HepG2 (cell line): ENCODE measurements around the gene DDX23. TPM values are rescaled to one million over a fixed set of nuclear protein-coding genes. Genes with fewer than 3 reads are reported as not detected.

ENCODE experiments used
- ATAC-seq: fragments of 200-7000 bp; cut with Tn5 transposase; 3 replicates; pipeline ENCODE4 v1.9.1; 2020; ENCODE audit warnings: mild to moderate bottlenecking, moderate library complexity
- BruUV-seq: library from RNA; stranded (reverse); fragments of 400-500 nt; replicated peaks from 2 replicates; lab custom pipeline; 2021; lab: Mats Ljungman, UMichigan
- CTCF ChIA-PET: fragments of 300-600 bp; formaldehyde crosslinking; extraction: SDS; loops from one replicate; lab custom pipeline; 2021; ENCODE audit warnings: low total read pairs, inconsistent platforms, low intra/inter-chr PET ratio; lab: Yijun Ruan, JAX
- POLR2A ChIA-PET: fragments of 350-600 bp; sonication (Branson Sonifier 250); formaldehyde crosslinking; loops from one replicate; lab custom pipeline; 2020; ENCODE audit warnings: antibody characterized with exemption, inconsistent platforms; lab: Yijun Ruan, JAX
- DNase-seq: peaks from one replicate; pipeline ENCODE4 v3.0.0-alpha.2; 2015; ENCODE audit warnings: low spot score
- FAIRE-seq: peaks from 3 replicates; lab custom pipeline; 2011; peaks lifted over from hg19 to GRCh38; lab: Jason Lieb, UNC
- H2AFZ ChIP-seq: one replicate; pipeline ENCODE4 v1.6.1; 2011; ENCODE audit warnings: low read length, inconsistent platforms
- H3K27ac ChIP-seq: fragments of 300-600 bp; 3 replicates; pipeline ENCODE4 v1.8.0; 2011; ENCODE audit warnings: mixed run types, mild to moderate bottlenecking, mixed read lengths, low read length, inconsistent platforms; ENCODE audit not compliant: insufficient read depth; ENCODE audit errors: extremely low read length
- H3K27me3 ChIP-seq, 2 experiments: fragments of 200-600 bp in 1 of 2; 2 replicates in 1 of 2; 3 replicates in 1 of 2; pipeline versions ENCODE4 v1.6.0 to v1.8.0; 2011; ENCODE audit warnings: low read length in 2 of 2, mild to moderate bottlenecking in 2 of 2, moderate library complexity in 2 of 2, inconsistent platforms in 1 of 2; ENCODE audit not compliant: insufficient read depth in 2 of 2, control insufficient read depth in 1 of 2
- H3K36me3 ChIP-seq, 2 experiments: fragments of 200-600 bp in 1 of 2; replicated peaks in 1 of 2; 2 replicates in 1 of 2; 3 replicates in 1 of 2; pipeline versions ENCODE4 v1.5.1 to v1.8.0; 2011; ENCODE audit warnings: low read length in 2 of 2, inconsistent platforms in 1 of 2; ENCODE audit not compliant: insufficient read depth in 2 of 2, control insufficient read depth in 1 of 2
- H3K4me1 ChIP-seq: 2 replicates; pipeline ENCODE4 v1.5.1; 2012; ENCODE audit warnings: low read length, inconsistent platforms; ENCODE audit not compliant: insufficient read depth
- H3K4me2 ChIP-seq: 2 replicates; pipeline ENCODE4 v1.6.0; 2011; ENCODE audit warnings: low read depth, low read length, inconsistent platforms
- H3K4me3 ChIP-seq, 3 experiments: fragments of 200-600 bp in 1 of 3; sonication (generic), shearing (Covaris generic) in 1 of 3; replicated peaks in 1 of 3; 2 replicates each; pipeline ENCODE4 v1.5.1; 2011 to 2016; ENCODE audit warnings: low read length in 3 of 3, inconsistent platforms in 2 of 3, low read depth in 2 of 3, mild to moderate bottlenecking in 2 of 3, control low read depth in 1 of 3, mixed read lengths in 1 of 3; ENCODE audit not compliant: insufficient read depth in 1 of 3
- H3K79me2 ChIP-seq: one replicate; pipeline ENCODE4 v1.6.1; 2011; ENCODE audit warnings: low read length, inconsistent platforms; ENCODE audit not compliant: insufficient read depth
- H3K9ac ChIP-seq: 2 replicates; pipeline ENCODE4 v1.6.0; 2011; ENCODE audit warnings: mild to moderate bottlenecking, low read depth, low read length, inconsistent platforms; ENCODE audit not compliant: insufficient read depth
- H3K9me3 ChIP-seq: 2 replicates; pipeline ENCODE4 v1.5.1; 2012; ENCODE audit warnings: mild to moderate bottlenecking, low read length
- H4K20me1 ChIP-seq: 2 replicates; pipeline ENCODE4 v1.6.0; 2011; ENCODE audit warnings: inconsistent platforms, mild to moderate bottlenecking, low read length, moderate library complexity; ENCODE audit not compliant: insufficient read depth
- CBX2 ChIP-seq, 2 experiments: fragments of 200-600 bp in 1 of 2; sonication (generic); formaldehyde crosslinking in 1 of 2; IDR thresholded peaks; 2 replicates each; pipeline versions ENCODE4 v1.7.0 to v1.8.1; 2018 to 2022; ENCODE audit warnings: low read depth in 2 of 2, low read length in 1 of 2, mild to moderate bottlenecking in 1 of 2, missing genetic modification reagents in 1 of 2
- DR1 ChIP-seq: sonication (generic); formaldehyde crosslinking; IDR thresholded peaks from 2 replicates; pipeline ENCODE4 v1.8.0; 2021; ENCODE audit warnings: mild to moderate bottlenecking, missing genetic modification reagents, inconsistent platforms
- NFRKB ChIP-seq: fragments of 450-650 bp; IDR thresholded peaks from 2 replicates; pipeline ENCODE4 v1.6.1; 2017
- ZFY ChIP-seq: sonication (generic); formaldehyde crosslinking; IDR thresholded peaks from 2 replicates; pipeline ENCODE4 v1.4.0; 2020; ENCODE audit warnings: missing genetic modification reagents
- ZNF17 ChIP-seq: sonication (generic); formaldehyde crosslinking; IDR thresholded peaks from 2 replicates; pipeline ENCODE4 v1.5.0; 2020; ENCODE audit warnings: mild to moderate bottlenecking, missing genetic modification reagents
- ZNF256 ChIP-seq: sonication (generic); formaldehyde crosslinking; conservative IDR thresholded peaks from 2 replicates; pipeline ENCODE4 v1.4.0; 2020; ENCODE audit warnings: missing genetic modification reagents
- ZNF460 ChIP-seq: sonication (generic); formaldehyde crosslinking; IDR thresholded peaks from 2 replicates; pipeline ENCODE4 v1.5.1; 2020; ENCODE audit warnings: missing genetic modification reagents, mild to moderate bottlenecking, borderline replicate concordance
- ZNF879 ChIP-seq: sonication (generic); formaldehyde crosslinking; IDR thresholded peaks from 2 replicates; pipeline ENCODE4 v1.8.1; 2023; ENCODE audit warnings: missing genetic modification reagents
- WGBS: methylation state at CpG from one replicate; pipeline ENCODE4 v1.1.6; 2017; ENCODE audit warnings: low lambda C conversion rate; 5-methylcytosine and 5-hydroxymethylcytosine counted together
- in situ Hi-C: cut with HindIII; loops from 2 replicates; pipeline ENCODE4 v1.10.0; 2017; ENCODE audit warnings: low pct_unique_long_range_greater_than_20kb; ENCODE audit not compliant: extremely low pct_ligation_motif_present
- intact Hi-C: fragments of 100-400 bp; cut with micrococcal nuclease; formaldehyde crosslinking; loops from one replicate; pipeline ENCODE4 v1.10.0; 2022; ENCODE audit not compliant: unreplicated experiment
- polyA plus RNA-seq, 8 experiments: library from polyadenylated mRNA; depleted of rRNA in 3 of 8; stranded (reverse) in 7 of 8; unstranded in 1 of 8; fragments of >200 nt; fragmentation: Illumina TruSeq in 4 of 8; extraction: Trizol in 4 of 8; gene quantifications; 2 replicates each; pipeline versions ENCODE4 v1.2.1 to v1.2.3, GENCODE V29; 2011 to 2016; ENCODE audit warnings: low read depth in 4 of 8, missing spikeins in 1 of 8, mixed read lengths in 1 of 8; ENCODE audit not compliant: insufficient read depth in 1 of 8
- total RNA-seq, 5 experiments: library from RNA; depleted of rRNA; stranded (reverse); fragments of >200 nt; fragmentation: Illumina TruSeq; extraction: Trizol; gene quantifications; 2 replicates each; pipeline ENCODE4 v1.2.3, GENCODE V29; 2016; ENCODE audit warnings: low read depth in 1 of 5
- TF ChIP-seq, protein P1 (sequence below): IDR thresholded peaks from 2 replicates; pipeline ENCODE4 v1.6.1; 2016; ENCODE audit warnings: mild to moderate bottlenecking, missing biosample characterization, missing genetic modification reagents
- TF ChIP-seq, protein P2 (sequence below): sonication (generic); formaldehyde crosslinking; conservative IDR thresholded peaks from 2 replicates; pipeline ENCODE4 v1.5.0; 2020; ENCODE audit warnings: missing genetic modification reagents
- TF ChIP-seq, protein P3 (sequence below): sonication (generic); formaldehyde crosslinking; IDR thresholded peaks from 2 replicates; pipeline ENCODE4 v1.5.1; 2020; ENCODE audit warnings: missing genetic modification reagents, mild to moderate bottlenecking, borderline replicate concordance
- TF ChIP-seq, protein P4 (sequence below): IDR thresholded peaks from 2 replicates; pipeline ENCODE4 v1.6.1; 2016; ENCODE audit warnings: missing compliant biosample characterization, missing genetic modification reagents, borderline replicate concordance
- TF ChIP-seq, protein P5 (sequence below): sonication (generic); formaldehyde crosslinking; IDR thresholded peaks from 2 replicates; pipeline ENCODE4 v1.9.0; 2022; ENCODE audit warnings: missing genetic modification reagents, mild to moderate bottlenecking, borderline replicate concordance

DDX23 gene
- total and polyA plus RNA-seq, 2 of the 13 experiments (the other 11 are each of a cell fraction or from before 2014, with no cell fraction given): 35.7 to 90.0 TPM

DNA sequence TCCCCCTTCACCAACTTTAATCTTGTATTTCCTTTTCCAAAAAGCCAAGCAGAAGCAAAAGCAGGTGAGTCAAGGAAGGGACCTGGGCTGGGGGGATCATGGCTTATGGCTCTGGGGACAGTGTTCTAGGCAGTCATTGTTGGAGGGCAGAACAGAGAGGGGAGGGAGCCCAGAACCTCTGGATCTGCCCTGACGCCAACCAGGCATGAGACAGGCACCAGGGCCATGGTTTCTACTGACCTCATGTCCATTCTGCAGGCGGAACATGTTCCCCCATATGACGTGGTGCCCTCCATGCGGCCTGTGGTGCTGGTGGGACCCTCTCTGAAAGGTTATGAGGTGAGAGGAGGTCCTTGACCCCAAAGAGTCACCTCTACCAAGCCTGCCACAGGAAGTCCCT, 27.1 kb downstream of the DDX23 start (continued):
- TF ChIP-seq, protein P1, sequence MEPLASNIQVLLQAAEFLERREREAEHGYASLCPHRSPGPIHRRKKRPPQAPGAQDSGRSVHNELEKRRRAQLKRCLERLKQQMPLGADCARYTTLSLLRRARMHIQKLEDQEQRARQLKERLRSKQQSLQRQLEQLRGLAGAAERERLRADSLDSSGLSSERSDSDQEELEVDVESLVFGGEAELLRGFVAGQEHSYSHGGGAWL (CRISPR knock-in tag): no peak
- no peak for TF ChIP-seq DR1
- no peak for TF ChIP-seq CBX2 (IDR thresholded peaks at IDR 0.05; ENCODE audit: low read depth, low read length)
- TF ChIP-seq CBX2 (CRISPR knock-in tag; IDR thresholded peaks at IDR 0.05; ENCODE audit: low read depth): no peak
- TF ChIP-seq, all 625 proteins: peak for 0

DNA sequence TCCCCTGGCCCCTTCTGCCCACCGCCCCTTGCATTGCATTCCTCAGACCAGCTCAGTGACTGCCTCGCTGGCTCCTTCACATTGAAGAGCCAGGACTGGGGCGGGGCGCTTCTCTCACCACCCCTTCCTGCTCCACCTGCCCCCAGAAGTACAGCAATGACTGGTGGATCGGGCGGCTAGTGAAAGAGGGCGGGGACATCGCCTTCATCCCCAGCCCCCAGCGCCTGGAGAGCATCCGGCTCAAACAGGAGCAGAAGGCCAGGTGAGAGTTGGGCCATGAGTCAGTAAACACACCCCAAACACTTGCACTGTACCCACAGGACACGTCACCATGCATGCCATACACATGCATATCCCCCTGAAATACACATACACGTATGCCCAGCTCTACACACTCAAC, 27.9 kb downstream of the DDX23 start:
- H3K4me3 ChIP-seq: no peak overlapping the region
- POLR2A ChIA-PET: no interaction called here
- DNase-seq: no peak
- H4K20me1 ChIP-seq: no peaks in the 10 kb centered on the region; the same call in 1 of the 2 replicates
- peaks cover 6 to 61% of the 10 kb centered on the region in 2 experiments; a peak in 4 of 5 replicates for H3K27me3 ChIP-seq
- FAIRE-seq: no peak
- TF ChIP-seq, protein P2, sequence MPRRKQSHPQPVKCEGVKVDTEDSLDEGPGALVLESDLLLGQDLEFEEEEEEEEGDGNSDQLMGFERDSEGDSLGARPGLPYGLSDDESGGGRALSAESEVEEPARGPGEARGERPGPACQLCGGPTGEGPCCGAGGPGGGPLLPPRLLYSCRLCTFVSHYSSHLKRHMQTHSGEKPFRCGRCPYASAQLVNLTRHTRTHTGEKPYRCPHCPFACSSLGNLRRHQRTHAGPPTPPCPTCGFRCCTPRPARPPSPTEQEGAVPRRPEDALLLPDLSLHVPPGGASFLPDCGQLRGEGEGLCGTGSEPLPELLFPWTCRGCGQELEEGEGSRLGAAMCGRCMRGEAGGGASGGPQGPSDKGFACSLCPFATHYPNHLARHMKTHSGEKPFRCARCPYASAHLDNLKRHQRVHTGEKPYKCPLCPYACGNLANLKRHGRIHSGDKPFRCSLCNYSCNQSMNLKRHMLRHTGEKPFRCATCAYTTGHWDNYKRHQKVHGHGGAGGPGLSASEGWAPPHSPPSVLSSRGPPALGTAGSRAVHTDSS (CRISPR knock-in tag): no peak
- TF ChIP-seq, protein P3, sequence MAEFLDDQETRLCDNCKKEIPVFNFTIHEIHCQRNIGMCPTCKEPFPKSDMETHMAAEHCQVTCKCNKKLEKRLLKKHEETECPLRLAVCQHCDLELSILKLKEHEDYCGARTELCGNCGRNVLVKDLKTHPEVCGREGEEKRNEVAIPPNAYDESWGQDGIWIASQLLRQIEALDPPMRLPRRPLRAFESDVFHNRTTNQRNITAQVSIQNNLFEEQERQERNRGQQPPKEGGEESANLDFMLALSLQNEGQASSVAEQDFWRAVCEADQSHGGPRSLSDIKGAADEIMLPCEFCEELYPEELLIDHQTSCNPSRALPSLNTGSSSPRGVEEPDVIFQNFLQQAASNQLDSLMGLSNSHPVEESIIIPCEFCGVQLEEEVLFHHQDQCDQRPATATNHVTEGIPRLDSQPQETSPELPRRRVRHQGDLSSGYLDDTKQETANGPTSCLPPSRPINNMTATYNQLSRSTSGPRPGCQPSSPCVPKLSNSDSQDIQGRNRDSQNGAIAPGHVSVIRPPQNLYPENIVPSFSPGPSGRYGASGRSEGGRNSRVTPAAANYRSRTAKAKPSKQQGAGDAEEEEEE: no peak
- TF ChIP-seq, protein P4, sequence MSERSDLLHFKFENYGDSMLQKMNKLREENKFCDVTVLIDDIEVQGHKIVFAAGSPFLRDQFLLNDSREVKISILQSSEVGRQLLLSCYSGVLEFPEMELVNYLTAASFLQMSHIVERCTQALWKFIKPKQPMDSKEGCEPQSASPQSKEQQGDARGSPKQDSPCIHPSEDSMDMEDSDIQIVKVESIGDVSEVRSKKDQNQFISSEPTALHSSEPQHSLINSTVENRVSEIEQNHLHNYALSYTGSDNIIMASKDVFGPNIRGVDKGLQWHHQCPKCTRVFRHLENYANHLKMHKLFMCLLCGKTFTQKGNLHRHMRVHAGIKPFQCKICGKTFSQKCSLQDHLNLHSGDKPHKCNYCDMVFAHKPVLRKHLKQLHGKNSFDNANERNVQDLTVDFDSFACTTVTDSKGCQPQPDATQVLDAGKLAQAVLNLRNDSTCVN: no peak
- TF ChIP-seq NFRKB: no peak
- TF ChIP-seq, protein P5, sequence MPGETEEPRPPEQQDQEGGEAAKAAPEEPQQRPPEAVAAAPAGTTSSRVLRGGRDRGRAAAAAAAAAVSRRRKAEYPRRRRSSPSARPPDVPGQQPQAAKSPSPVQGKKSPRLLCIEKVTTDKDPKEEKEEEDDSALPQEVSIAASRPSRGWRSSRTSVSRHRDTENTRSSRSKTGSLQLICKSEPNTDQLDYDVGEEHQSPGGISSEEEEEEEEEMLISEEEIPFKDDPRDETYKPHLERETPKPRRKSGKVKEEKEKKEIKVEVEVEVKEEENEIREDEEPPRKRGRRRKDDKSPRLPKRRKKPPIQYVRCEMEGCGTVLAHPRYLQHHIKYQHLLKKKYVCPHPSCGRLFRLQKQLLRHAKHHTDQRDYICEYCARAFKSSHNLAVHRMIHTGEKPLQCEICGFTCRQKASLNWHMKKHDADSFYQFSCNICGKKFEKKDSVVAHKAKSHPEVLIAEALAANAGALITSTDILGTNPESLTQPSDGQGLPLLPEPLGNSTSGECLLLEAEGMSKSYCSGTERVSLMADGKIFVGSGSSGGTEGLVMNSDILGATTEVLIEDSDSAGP (CRISPR knock-in tag): no peak
- no peak for TF ChIP-seq ZNF17
- TF ChIP-seq ZNF460 (CRISPR knock-in tag): no peak
- no peak for TF ChIP-seq ZNF879 (CRISPR knock-in tag)
- no peak for TF ChIP-seq ZFY (CRISPR knock-in tag)
- TF ChIP-seq ZNF256 (CRISPR knock-in tag): no peak
- TF ChIP-seq, all 625 proteins: peak for 0
- in situ Hi-C loops: no loop called here
- 18% methylated on average over 10 of the region's 12 CpGs for WGBS
- Histone ChIP-seq H3K4me1 (no peaks in the 10 kb centered on the region), H3K9ac (no peak overlapping the region), H2AFZ (no peak overlapping the region), H3K79me2 (no peaks in the 10 kb centered on the region), H3K4me2 (no peak overlapping the region), H3K9me3 (no peaks in the 10 kb centered on the region), H3K27ac (no peak overlapping the region), H3K36me3 (no peaks in the 10 kb centered on the region; a peak in 1 of 5 replicates)
- ATAC-seq: no peak
- intact Hi-C loops: no loop called here
- no TSS peak for BruUV-seq
- CTCF ChIA-PET: no interaction called here
